HG02798 (cell line): ENCODE measurements around the gene DHTKD1.

Experiments used
- ATAC-seq: cut with Tn5 transposase; IDR thresholded peaks from one replicate; pipeline ENCODE4 v1.9.1; 2021; ENCODE audit warnings: mild to moderate bottlenecking; ENCODE audit not compliant: unreplicated experiment, poor library complexity

The DHTKD1 gene, protein sequence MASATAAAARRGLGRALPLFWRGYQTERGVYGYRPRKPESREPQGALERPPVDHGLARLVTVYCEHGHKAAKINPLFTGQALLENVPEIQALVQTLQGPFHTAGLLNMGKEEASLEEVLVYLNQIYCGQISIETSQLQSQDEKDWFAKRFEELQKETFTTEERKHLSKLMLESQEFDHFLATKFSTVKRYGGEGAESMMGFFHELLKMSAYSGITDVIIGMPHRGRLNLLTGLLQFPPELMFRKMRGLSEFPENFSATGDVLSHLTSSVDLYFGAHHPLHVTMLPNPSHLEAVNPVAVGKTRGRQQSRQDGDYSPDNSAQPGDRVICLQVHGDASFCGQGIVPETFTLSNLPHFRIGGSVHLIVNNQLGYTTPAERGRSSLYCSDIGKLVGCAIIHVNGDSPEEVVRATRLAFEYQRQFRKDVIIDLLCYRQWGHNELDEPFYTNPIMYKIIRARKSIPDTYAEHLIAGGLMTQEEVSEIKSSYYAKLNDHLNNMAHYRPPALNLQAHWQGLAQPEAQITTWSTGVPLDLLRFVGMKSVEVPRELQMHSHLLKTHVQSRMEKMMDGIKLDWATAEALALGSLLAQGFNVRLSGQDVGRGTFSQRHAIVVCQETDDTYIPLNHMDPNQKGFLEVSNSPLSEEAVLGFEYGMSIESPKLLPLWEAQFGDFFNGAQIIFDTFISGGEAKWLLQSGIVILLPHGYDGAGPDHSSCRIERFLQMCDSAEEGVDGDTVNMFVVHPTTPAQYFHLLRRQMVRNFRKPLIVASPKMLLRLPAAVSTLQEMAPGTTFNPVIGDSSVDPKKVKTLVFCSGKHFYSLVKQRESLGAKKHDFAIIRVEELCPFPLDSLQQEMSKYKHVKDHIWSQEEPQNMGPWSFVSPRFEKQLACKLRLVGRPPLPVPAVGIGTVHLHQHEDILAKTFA

DNA sequence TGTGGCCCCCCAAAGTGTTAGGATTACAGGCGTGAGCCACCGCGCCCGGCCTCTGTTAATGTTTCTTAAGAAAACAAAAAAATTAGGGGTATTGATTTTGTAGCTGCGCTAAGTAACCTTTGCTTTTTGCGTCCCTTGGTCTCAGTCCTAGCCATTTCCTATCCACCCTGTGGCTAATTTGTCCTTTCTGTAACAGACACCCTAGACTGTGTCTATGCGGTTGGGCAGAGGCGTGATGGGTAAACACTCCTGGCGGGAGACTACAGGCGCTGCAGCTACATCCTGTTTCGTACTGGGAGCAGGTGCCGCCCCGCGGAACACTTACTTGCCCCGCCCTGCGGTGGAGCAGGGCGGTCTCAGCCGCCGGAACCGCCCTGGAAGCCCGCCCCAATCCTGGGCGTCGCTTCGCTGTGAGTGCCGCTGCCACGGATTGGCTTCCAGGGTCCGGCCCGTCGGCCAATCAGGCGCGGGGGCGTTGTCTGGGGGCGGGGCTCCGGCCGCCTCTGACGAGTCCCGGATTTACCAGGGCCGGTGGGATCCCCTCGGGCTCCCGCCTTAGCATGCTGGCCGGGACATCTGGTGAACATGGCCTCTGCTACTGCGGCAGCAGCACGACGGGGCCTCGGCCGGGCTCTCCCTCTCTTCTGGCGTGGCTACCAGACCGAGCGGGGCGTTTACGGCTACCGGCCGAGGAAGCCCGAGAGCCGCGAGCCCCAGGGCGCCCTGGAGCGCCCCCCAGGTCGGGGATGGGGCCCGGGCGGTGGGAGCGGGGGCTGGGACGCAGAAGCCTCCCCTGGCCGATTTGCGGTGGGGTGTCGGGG is at the start of gene DHTKD1:
Gene DHTKD1 (plus strand): TSS at position 506 of the 821 bp plus-strand sequence. CDS start 80 bp downstream, at position 586.
- ATAC-seq = peak; percentile 98

DNA sequence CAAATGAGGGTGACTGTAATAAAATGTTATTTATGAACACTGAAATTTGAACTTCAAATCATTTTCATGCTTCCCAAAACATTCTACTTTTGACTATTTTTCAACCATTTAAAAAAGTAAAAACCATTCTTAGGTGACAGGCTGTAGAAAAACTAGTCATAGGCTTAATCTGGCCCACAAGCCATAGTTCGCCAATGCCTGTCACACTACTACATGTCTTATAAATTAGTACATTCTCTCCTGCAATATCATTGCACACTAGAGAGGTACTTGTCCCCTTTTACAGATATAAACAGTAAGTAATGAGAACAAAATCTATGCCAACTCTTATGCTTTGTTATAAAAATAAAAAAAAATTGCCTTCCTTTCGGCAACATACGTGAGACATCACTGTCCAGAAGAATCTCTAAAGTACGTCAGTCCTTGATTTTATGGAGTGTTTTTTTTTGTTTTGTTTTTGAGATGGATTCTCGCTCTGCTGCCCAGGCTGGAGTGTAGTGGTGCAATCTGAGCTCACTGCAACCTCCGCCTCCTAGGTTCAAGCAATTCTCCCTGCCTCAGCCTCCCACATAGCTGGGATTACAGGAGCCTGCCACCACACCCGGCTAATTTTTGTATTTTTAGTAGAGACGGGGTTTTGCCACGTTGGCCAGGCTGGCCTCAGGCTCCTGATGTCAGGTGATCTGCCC is 49.3 kb upstream of the DHTKD1 start:
- ATAC-seq = no peak

DNA sequence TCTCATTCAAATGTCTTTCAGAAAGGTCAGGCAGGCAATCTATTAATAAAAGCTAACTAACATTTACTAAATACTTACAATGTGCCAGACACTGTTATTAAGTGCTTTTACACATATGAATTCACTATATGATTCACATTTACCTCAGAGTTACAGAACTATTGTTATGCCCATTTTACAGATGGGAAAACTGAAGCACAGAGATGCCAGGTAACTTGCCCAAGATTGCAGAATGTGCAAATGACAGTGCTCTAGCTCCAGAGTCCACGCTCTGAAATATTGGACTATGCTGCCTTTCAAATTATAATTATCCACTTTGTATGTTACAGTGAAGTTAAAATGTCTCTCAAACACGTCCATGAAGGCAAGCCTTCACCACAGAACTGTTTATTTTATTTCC is 48.2 kb upstream of the DHTKD1 start:
- ATAC-seq = no peak

DNA sequence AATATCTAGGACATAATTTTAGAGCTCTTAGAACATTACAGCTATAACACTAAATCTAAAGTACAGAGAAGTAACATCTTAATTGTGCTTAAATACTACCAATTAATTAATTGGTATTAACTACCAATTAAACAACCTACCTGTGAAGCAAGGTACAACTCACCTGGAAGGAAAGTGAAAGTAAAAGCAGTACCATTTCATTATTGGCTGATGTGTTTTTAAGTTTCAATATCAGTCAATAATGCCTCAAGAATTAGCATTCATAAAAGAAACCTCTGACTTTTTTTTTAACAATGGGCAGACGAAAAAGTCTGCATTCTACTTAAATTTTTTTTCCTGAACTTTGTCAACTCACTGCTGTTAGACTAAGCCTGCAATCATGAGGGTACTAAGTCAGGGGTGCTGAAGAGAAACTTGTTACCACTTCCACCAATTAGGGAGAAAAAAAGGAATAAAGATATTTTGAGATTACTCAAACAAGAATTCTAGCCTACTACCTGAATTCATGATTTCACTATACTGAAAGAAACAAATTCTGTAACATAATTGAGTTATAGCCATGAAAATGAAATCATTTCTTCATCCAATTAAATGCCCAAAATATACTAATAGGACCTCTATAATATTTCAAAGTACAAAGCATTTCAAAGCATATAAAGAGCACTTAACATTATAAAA is 46.0 kb upstream of the DHTKD1 start:
- no peak for ATAC-seq

DNA sequence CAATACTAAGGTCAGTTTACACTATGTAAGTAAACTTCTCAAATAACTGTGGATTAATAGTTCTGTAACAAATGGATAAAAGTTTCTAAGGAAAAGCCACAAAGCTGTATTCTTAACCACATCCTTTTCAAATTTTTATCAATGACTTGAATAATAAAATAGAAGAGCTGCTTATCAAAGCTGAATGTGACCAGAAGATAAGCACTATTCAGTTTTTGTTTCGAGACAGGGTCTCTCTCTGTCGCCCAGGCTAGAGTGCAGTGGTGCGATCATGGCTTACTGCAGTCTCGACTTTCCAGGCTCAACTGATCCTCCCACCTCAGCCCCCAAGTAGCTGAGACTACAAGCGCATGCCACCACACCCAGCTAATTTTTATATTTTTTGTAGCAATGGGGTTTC is 43.2 kb upstream of the DHTKD1 start:
- ATAC-seq = no peak

DNA sequence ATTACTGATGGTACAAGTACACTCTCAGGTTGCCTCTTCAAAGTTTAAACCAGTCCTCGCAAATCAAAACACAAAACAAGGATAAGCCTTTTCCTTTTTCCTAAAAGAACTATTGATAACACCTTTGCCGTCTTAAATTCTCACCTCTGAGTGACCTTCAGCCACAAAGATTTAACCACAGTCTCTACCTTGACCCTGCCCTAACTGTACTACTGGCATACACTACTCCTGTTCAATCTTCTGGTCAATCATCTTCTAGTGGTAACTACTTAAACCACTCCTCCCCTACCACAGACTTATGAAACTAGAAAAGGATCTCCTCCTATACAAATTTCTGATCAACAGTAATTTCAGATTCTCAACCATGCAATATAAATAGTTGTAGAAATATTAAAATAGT is 41.2 kb upstream of the DHTKD1 start:
- peak; percentile 92 for ATAC-seq

DNA sequence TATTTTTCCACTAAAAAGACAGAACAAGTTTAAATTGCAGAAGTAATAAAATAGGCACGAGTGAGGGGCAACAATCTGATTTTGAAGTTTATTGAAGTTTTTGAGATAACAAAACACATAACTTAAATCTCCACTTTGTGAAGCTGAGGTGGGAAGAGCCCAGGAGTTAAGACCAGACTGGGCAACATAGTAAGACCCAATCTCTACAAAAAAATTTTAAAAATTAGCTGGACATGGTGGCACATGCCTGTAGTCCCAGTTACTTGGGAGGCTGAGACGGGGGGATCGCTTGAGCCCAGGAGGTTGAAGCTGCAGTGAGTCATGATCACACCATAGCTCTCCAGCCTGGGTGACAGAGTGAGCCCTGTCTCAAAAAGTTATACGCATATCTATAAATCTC is 37.4 kb upstream of the DHTKD1 start:
- ATAC-seq = no peak

DNA sequence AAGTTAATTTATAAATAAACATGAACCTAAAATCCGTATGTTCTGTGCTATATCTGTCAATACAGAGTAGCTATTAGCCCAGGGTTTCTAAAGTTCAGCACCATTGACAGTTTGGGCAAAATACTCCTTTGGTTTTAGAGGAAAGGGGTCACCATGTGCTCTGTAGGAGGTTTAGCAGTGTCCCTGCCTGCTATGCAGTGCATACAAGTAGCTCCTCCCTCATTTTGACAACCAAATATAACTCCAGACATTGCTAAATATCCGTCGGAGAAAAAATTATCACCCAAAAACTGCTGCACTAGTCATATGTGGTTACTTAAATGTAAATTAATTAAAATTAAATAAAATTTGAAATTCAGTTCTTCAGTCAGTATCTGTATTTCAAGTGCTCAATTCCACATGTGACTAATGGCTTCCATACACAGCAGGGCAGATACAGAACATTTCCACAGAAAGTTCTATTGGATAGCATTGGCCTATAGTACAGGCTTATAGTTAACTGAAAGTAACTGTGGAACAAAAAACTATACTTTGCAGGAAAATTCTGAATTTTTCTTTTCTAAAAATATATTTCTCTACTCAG is 32.6 kb upstream of the DHTKD1 start:
- no peak for ATAC-seq

DNA sequence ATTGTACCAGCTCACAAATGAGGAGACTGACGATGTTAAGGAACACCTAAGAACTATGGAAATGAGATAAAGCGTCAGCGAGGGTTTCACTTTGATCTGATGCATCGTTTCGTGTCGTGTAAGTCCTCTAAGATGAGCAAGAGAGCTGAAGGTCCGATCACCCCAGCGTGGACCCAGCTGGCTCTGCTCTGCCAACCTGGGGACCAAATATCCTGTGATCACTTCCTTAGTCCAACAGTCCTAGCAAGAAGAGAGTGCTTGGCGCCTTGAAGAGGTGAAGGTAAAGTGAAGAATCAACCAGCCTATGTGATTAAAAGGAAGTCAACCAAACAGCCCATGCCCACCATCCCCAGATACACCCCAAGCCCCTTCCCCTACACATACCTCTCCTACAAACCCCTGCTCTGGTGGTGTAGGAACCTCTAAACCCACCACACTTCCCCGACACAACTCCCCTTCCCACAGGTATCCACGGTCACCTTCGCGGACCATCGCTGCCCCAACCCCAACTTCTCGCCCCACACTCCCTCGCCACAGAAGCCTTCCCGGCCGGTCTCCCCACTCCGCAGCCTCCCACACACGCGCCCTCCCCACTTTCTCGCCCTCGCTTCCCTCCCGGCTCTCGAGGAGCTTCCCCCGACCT is 26.9 kb upstream of the DHTKD1 start:
- ATAC-seq = no peak

DNA sequence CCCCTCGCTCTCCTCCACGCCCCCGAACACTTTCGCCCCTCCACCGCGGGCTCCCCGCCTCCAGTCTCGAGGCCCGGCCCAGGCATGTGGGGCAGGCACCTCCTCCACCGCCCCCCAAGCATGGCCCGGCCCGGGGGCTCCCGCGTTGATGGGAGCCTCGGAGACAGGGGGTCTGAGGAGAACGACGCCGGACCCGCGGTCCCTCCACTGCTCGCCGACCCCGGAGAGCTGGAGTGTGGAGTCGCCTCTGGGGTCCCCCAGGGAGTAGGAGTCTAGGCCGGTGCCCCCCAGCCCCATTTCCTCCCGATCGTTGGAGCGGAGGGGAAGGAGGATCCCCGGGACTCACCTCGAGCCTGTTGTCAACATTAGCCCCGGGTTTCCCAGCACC is 26.4 kb upstream of the DHTKD1 start:
- peak; percentile 3 for ATAC-seq

DNA sequence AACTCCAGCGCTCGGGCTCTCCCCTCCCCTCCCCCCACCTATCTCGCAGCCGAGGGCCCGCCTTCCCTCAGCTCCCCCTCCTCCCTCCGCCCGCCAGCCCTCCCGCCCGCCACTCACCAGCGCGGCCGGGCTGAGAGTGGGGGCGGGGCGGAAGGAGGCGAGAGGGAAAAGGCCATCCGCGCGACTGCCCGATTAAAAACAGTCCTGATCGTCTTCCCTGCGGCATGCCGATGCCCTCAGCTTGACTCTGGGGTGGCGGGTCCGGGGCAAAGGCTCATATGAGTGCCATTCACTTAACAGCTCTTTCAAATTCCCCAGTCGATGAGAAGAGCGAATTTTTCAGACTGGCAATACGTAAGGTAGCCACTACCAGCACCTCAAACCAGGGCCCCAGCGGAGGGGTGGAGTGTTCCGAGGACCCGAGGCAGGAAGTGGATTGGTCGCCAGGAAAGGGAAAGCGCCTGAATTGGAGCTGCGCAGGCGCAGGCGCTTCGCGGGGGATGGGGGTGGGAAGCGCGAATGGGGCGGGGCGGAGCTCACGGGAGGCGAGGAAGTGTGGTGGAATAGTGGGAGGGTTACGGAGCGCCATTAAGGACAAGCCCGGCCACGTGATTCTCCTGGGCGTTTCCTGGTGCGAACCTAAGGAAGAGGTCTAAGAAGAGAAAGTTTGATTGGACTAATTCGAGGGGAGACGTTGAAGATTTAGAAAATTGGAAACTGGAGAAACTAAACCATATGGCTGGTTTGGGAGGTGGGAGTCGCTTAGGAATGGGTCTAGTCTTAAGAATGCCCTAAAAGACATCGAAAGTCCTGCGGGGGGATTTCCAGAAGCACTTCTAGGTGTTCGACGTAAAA is 25.7 kb upstream of the DHTKD1 start, which contains the start of gene UPF2:
Gene UPF2 (minus strand): TSS at position 13 of the 855 bp plus-strand sequence. CDS start 7,386 bp downstream, outside the sequence.
- peak; percentile 67 for ATAC-seq

DNA sequence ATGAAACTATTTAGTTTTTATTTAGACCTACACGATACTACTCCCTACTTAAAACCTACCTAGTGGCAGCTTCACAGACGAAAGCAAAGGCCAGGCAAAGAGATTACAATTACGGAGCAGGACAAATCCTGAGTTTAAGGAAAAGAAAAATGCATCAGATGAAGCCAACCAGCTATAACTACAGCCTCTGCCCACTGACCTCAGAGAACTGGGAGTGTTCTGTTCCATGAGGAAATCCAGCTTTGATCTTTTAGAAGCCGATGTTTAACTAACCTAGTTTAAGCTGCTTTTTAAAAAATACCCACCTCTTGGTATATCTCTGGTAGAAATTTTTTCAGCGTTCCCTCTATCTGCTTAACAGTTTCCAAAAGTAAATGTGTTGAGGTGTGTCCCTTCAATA is 23.2 kb upstream of the DHTKD1 start:
- no peak for ATAC-seq

DNA sequence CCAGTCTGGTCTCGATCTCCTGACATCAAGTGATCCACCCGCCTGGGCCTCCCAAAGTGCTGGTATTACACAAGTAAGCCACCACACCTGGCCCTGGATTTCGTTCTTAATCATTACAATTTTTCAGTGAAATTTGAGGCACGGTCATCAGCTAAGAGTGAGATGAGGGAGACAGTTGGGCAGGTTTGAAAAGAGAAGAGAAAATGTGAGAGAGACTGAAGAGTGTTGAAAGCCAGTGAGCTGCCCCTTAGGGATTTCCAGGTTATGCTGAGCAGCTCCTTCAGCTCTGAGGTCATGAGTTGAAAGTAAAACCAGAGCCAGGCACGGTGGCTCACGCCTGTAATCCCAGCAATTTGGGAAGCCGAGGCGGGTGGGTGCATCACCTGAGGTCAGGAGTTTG is 20.2 kb upstream of the DHTKD1 start:
- no peak for ATAC-seq

DNA sequence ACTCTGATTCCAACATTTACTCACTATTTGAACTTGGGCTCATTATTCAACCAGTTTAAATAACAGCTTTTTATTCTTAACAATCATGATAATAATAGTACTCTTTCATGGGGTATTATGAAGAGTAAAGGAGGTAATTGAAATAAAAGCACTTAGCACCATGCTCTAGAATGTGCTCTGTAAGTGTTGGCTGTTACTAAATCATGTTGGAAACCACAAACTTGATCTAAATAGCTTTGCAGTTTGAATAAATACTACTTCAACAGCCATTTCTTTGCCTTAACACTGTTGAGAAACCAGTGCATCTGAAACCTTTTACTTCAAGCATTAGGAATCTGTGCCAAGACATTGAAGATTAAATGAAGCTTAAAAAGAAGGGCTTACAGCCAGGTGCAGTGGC is 18.2 kb upstream of the DHTKD1 start:
- no peak for ATAC-seq

DNA sequence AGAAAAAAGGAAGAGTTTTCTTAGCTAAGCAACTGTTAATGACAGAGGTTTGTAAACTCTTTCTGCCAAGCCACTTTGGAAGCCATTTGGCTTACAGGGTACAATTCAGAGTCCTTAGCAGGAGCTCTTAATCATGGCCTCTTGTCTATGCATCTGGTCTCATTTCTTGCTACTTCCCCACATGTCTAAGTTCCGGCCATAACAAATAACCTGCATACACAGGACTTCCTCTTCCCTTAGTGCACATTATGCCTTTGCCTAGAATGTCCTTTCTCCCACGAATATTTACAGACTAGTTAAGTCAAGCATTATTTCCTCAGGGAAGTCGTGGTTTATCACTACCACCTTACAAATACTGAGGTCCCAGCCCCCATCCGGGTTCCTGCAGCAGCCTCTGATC is 17.5 kb upstream of the DHTKD1 start:
- ATAC-seq = no peak

DNA sequence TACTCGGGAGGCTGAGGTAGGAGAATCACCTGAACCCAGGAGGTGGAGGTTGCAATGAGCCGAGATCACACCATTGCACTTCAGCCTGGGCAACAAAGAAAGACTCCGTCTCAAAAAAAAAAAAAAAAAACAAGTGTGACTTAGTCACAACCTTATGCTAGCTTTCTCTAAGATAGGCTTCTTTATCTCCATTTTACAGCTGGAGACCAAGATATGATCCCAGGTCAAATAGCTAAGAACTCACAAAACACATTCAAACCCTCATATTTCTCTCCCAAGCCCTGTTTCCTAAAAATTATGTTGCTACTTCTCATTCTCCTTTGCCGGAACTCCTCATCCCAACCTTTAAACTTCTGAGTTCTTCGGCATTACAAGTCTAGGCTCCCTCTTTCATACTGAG is 13.0 kb upstream of the DHTKD1 start:
- no peak for ATAC-seq

DNA sequence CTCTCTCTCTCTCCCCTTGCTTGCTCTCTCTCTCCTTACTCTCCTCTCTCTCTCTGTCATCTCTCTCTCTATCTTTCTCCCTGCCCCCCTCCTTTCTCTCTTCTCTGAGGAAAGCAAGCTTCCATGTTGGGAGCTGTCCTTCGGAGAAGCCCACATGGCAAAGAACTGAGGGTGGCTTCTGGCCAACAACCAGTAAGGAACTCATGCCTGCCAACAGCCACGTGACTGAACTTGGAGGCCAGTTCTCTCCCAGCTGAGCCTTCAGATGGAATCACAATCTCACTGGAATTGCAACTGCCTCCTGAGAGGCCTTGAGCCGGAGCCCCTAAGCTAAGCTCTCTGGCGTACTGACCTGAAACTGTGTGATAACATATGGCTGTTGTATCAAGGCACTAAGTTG is 12.0 kb upstream of the DHTKD1 start:
- no peak for ATAC-seq

DNA sequence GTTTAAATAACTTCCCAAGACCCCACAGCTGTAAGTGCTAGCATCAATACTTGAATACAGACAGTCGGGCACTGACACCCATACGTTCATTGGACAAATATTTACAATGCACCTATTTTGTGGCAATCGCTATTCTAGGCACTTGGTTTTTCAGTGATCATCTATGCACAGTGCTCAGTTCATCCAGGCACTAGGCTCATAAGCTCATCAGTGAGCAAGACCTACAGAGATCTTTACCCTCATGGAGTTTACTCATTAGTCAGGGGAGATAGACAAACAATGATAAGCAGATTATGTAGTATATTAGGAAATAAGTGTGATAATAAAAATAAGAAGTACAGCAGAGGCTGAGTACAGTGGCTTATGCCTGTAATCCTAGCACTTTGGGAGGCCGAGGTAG is 7.6 kb upstream of the DHTKD1 start:
- no peak for ATAC-seq
